Nucleus accumbens (tissue), 56 donors: ENCODE measurements around the gene PPP1R16B.

Source experiments
- DNase-seq, 56 donors: peaks; one replicate each; lab custom pipeline; 2025; lab: John Stamatoyannopoulos, UW

Gene PPP1R16B

DNA sequence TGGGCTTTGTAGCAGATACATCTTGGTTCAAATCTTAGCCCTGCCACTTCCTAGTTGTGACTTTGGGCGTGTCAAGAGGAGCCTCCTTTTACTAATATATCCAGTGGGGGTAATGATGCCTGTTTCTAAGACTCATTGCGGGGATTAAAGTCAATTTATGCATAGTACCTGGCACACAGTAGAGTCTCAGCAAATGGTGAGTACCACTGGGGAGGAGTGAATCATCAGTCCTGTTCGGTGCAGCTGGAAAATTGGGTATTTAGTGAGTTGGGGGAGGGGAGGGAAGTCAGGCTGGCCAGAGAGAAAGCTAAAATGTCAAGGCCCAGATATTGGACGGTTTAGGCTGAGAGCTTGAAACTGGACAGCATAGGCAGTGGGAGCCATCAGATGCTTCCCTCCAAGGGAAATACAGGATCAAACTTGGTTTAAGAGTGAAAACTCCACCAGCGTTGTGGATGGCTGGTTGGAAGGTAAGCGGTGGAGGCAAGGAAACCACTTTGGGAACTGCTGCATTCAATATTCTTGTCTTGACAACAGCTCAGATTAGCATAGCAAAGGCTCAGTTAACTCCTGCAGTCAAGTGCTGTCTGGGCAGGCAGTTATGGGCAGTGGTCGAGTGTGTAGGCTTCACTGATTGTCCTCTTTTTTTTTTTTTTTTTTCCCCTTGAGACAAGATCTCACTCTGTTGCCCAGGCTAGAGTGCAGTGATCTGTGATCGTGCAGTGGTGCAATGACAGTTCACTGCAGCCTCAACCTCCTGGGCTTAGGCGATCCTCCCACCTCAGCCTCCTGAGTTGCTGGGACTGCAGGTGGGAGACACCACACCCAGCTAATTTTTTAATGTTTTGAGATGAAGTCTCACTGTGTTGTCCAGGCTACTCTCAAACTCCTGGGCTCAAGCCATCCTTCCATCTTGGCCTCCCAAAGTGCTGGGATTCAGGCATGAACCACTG lies 12.9 kb downstream of the PPP1R16B start:
- no peak for DNase-seq

GRCh38 chr20:38825571-38825900 lies 20.0 kb downstream of the PPP1R16B start:
- DNase-seq: no peak

GRCh38 chr20:38825901-38826625 lies 20.6 kb downstream of the PPP1R16B start:
- peak in 5 of 56 donors; percentile 17 to 38 (median 31) for DNase-seq

- peak in 9 of 56 donors; percentile 20 to 53 (median 36) for DNase-seq
These were observed 22.3 kb downstream of the PPP1R16B start for GRCh38 chr20:38827770-38828281.

DNA sequence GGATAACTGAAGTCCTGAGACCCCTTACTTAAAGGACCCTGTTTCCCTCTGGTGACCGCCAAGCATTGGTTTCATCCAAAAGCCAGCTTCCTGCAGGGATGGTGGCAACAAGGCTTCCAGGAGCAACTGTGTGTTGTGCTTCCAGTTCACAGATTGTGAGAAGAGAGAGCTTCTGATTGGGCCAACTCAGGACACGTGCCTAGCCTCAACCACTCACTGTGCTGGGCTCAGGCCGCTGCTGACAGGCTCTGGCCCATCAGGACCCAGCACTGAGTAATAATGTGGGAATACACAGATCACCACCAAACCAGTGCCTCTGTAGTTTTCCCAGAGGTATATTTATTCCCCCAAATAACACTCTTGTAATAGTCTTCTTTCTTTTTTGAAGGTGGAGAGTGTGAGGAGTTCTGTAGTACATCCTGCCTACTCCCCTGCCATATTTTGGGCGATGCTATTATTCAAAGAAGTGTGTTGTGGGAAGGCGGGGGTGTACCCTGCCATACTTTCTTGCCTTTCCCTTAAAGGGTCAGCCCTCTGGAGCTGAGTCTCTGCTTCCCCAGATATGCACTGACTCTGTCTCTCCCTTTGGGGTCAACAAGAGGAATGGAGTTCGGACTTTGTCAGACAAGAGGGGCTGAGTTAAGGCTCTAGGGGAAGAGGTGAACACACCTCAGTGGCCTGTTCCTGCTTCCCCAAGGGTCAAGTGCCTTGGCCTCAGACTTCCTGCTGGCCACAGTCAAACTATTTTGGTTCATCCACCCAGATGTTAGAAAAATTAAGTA lies 23.2 kb downstream of the PPP1R16B start:
- DNase-seq: peak in 3 of 56 donors; percentile 24 to 40 (median 39)

GRCh38 chr20:38829296-38829875 lies 23.9 kb downstream of the PPP1R16B start:
- no peak for DNase-seq

DNA sequence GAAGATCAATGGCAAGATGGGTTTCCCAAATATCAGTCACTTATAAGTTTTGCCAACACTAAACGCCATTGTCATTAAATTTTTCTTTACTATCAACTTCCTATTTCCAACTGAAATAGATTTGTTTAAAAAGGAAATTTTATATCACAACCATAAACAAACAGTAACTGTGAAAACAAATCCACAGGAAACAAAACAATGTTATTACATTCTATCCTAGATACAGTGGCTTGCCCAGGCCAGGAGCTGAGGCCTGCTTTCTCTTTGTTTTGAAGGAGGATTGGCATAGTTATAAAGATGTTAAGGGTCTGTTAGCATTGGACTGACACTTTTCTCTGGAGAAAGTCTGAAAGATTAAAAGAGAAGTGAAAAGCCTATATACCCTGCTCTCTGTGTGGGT lies 24.9 kb downstream of the PPP1R16B start:
- no peak for DNase-seq

GRCh38 chr20:38831049-38831691 lies 25.7 kb downstream of the PPP1R16B start:
- no peak for DNase-seq

GRCh38 chr20:38831995-38832620 lies 26.6 kb downstream of the PPP1R16B start:
- DNase-seq: no peak

DNA sequence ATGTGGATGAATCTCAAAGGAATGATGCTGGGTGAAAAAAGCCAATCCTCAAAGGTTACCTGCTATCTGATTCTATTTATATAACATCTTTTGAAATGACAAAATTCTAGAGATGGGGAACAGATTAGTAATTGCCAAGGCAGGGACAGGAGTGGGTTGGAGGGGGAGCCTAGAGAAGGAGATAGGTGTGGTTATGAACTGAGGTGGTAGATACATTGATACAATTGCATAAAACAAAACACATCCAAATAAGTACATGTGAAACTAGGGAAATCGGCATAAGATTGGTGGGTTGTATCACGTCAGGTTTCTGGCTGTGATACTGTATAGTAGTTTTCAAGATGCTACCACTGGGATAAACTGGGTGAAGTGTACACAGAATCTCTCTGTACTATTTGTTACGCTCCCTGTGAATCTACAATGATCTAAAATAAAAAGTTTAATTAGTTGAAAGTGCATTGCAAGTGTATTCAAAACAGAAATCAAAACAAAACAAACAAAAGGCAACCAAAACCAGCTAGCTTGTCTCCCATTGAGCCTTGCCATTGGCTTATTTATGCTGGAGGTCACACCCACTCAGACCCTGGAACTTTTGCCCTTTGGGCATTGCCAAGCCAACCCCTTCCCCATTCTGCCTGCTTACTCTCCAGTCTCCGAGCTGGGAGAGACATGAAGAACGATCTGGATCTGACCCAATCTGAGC lies 27.8 kb downstream of the PPP1R16B start:
- DNase-seq: peak in 9 of 56 donors; percentile 14 to 69 (median 47)

GRCh38 chr20:38833857-38834164 lies 28.3 kb downstream of the PPP1R16B start:
- no peak for DNase-seq

GRCh38 chr20:38834868-38835267 lies 29.4 kb downstream of the PPP1R16B start:
- DNase-seq: no peak

GRCh38 chr20:38835792-38836191 lies 30.3 kb downstream of the PPP1R16B start:
- DNase-seq: peak in 30 of 56 donors; percentile 13 to 67 (median 36)

- no peak for DNase-seq
These were observed 31.5 kb downstream of the PPP1R16B start for GRCh38 chr20:38836991-38837390.

GRCh38 chr20:38838326-38838725 lies 32.8 kb downstream of the PPP1R16B start:
- DNase-seq: peak in 16 of 56 donors; percentile 11 to 69 (median 46)

GRCh38 chr20:38839563-38839962 lies 34.1 kb downstream of the PPP1R16B start:
- no peak for DNase-seq

GRCh38 chr20:38840053-38840893 lies 34.8 kb downstream of the PPP1R16B start:
- peak in 44 of 56 donors; percentile 18 to 85 (median 58) for DNase-seq
